Caco-2 (cell line): ENCODE results near the gene COPS3. TPM values are rescaled to one million over a fixed set of nuclear protein-coding genes. Genes with fewer than 3 reads are reported as not detected.

ENCODE experiments used
- BruUV-seq: library from RNA; stranded (reverse); fragments of 400-500 nt; replicated peaks from 2 replicates; lab custom pipeline; 2021; lab: Mats Ljungman, UMichigan
- CTCF ChIA-PET: fragments of 300-600 bp; sonication (Branson Sonifier 250); formaldehyde crosslinking; loops from one replicate; lab custom pipeline; 2022; ENCODE audit warnings: antibody characterized with exemption; lab: Charles Lee
- POLR2A ChIA-PET: fragments of 300-600 bp; sonication (Branson Sonifier 250); formaldehyde crosslinking; loops from one replicate; lab custom pipeline; 2022; ENCODE audit warnings: antibody characterized with exemption; lab: Charles Lee
- DNase-seq, 2 experiments: peaks; one replicate each; pipeline versions ENCODE4 v3.0.0 to v3.0.0-alpha.2; 2020 to 2022
- H3K27me3 ChIP-seq: replicated peaks from 2 replicates; pipeline ENCODE4 v1.6.0; 2011; ENCODE audit warnings: low read length; ENCODE audit not compliant: control insufficient read depth, insufficient read depth
- H3K36me3 ChIP-seq: 2 replicates; pipeline ENCODE4 v1.5.1; 2011; ENCODE audit warnings: low read length; ENCODE audit not compliant: control insufficient read depth, insufficient read depth
- H3K4me1 ChIP-seq: fragments of 250-450 bp; sonication (Bioruptor Pico); 2 replicates; pipeline ENCODE4 v1.5.1; 2020; ENCODE audit warnings: mild to moderate bottlenecking
- H3K4me3 ChIP-seq: 2 replicates; pipeline ENCODE4 v1.5.1; 2011; ENCODE audit warnings: low read depth, mild to moderate bottlenecking, control low read depth, low read length
- H3K9me3 ChIP-seq: fragments of 250-450 bp; sonication (Bioruptor Pico); 2 replicates; pipeline ENCODE4 v1.5.1; 2020; ENCODE audit warnings: mild to moderate bottlenecking, moderate library complexity
- H3K27ac Mint-ChIP-seq: one replicate; pipeline ENCODE4 v1.8.0; 2022; ENCODE audit warnings: mixed read lengths; ENCODE audit not compliant: unreplicated experiment
- H3K27me3 Mint-ChIP-seq: one replicate; pipeline ENCODE4 v1.8.0; 2022; ENCODE audit warnings: mixed read lengths; ENCODE audit not compliant: insufficient read depth, unreplicated experiment
- H3K36me3 Mint-ChIP-seq: one replicate; pipeline ENCODE4 v1.8.0; 2022; ENCODE audit warnings: mild to moderate bottlenecking, mixed read lengths; ENCODE audit not compliant: insufficient read depth, unreplicated experiment
- H3K4me1 Mint-ChIP-seq: one replicate; pipeline ENCODE4 v1.8.0; 2022; ENCODE audit warnings: low read depth, mixed read lengths; ENCODE audit not compliant: unreplicated experiment
- H3K4me3 Mint-ChIP-seq: one replicate; pipeline ENCODE4 v1.8.0; 2022; ENCODE audit warnings: mild to moderate bottlenecking, moderate library complexity, mixed read lengths; ENCODE audit not compliant: unreplicated experiment
- H3K9me3 Mint-ChIP-seq: one replicate; pipeline ENCODE4 v1.8.0; 2022; ENCODE audit warnings: mixed read lengths; ENCODE audit not compliant: unreplicated experiment
- intact Hi-C: fragments of 100-400 bp; cut with micrococcal nuclease; formaldehyde crosslinking; loops from one replicate; pipeline ENCODE4 v1.10.0; 2022; ENCODE audit not compliant: unreplicated experiment
- total RNA-seq: library from RNA; stranded (reverse); gene quantifications from 2 replicates; pipeline ENCODE4 v1.2.3, GENCODE V29; 2022
- TF ChIP-seq, protein P1 (sequence below), 2 experiments: fragments of 200-600 bp in 1 of 2; IDR thresholded peaks; 1 replicate in 1 of 2; 2 replicates in 1 of 2; pipeline versions ENCODE4 v1.5.1 to v1.8.0; 2011 to 2022; ENCODE audit warnings: antibody characterized with exemption in 1 of 2, control low read depth in 1 of 2, inconsistent platforms in 1 of 2, low read depth in 1 of 2, low read length in 1 of 2, mild to moderate bottlenecking in 1 of 2, moderate library complexity in 1 of 2; ENCODE audit not compliant: insufficient read depth in 1 of 2, severe bottlenecking in 1 of 2, unreplicated experiment in 1 of 2

COPS3 gene
- total RNA-seq, 1 experiment from 2014 or later = 120 TPM

DNA sequence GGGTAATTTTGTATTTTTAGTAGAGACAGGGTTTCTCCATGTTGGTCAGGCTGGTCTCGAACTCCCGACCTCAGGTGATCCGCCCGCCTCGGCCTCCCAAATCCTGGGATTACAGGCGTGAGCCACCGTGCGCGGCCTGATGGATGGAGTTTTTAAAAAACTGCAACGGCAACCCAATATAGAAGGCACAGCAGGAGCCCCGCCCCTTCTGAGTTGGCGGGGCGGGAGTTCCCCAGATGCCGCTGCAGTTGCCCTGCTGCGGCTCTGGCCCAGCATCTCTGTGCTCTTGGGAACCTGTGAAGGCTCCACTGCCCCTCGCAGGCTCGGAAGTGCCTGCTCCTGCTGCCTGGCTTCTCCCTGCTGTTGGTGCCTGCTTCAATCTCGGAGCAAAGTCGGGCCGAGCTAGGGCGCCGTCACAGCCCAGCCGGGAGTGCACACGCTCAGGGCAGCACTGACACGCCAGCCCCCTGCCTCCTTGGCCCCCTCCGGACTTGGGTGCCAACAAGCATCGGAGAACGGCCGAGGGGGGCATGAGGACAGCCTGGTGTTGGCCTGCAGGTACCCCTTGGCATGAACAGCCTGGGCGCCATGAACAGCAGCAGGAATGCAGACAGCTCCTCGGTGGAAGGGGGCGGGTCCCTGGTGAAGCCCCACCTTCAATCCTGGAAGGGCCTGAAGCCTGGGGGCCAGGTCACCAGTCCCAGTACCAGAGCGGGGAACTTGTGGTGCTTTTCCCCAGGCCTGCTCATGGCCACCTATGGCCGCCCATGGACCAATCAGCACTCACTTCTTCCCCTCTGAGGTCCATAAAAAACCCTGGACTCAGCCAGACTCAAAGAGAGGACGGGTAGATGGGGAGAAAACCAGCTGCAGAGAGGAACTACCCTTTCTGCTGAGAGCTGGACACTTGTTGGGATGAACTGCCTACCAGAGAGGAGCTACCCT, 19.9 kb upstream of the COPS3 start:
- no peak overlapping the region for H3K4me3 Mint-ChIP-seq
- no peaks in the 10 kb centered on the region; the same call in 1 of the 2 replicates for H3K4me1 ChIP-seq
- no peaks in the 10 kb centered on the region; the same call in 1 of the 2 replicates for H3K27me3 ChIP-seq
- H3K36me3 ChIP-seq = no peaks in the 10 kb centered on the region
- TF ChIP-seq, protein P1, sequence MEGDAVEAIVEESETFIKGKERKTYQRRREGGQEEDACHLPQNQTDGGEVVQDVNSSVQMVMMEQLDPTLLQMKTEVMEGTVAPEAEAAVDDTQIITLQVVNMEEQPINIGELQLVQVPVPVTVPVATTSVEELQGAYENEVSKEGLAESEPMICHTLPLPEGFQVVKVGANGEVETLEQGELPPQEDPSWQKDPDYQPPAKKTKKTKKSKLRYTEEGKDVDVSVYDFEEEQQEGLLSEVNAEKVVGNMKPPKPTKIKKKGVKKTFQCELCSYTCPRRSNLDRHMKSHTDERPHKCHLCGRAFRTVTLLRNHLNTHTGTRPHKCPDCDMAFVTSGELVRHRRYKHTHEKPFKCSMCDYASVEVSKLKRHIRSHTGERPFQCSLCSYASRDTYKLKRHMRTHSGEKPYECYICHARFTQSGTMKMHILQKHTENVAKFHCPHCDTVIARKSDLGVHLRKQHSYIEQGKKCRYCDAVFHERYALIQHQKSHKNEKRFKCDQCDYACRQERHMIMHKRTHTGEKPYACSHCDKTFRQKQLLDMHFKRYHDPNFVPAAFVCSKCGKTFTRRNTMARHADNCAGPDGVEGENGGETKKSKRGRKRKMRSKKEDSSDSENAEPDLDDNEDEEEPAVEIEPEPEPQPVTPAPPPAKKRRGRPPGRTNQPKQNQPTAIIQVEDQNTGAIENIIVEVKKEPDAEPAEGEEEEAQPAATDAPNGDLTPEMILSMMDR (IDR thresholded peaks at IDR 0.05; ENCODE audit: insufficient read depth in 1 of 2, low read depth in 1 of 2, low read length in 1 of 2, severe bottlenecking in 1 of 2, unreplicated experiment in 1 of 2) = no peak
- no peaks in the 10 kb centered on the region for H3K4me1 Mint-ChIP-seq
- no peak overlapping the region for H3K27ac Mint-ChIP-seq
- intact Hi-C loops = no loop called here
- ChIA-PET POLR2A (no interaction called here), CTCF (no interaction called here)
- no peak overlapping the region for H3K4me3 ChIP-seq
- H3K27me3 Mint-ChIP-seq = no peaks in the 10 kb centered on the region
- DNase-seq = peak in 1 of 2 experiments; percentile 49
- no peaks in the 10 kb centered on the region for H3K9me3 Mint-ChIP-seq
- no peaks in the 10 kb centered on the region for H3K36me3 Mint-ChIP-seq
- H3K9me3 ChIP-seq = no peaks in the 10 kb centered on the region
- no TSS peak for BruUV-seq

DNA sequence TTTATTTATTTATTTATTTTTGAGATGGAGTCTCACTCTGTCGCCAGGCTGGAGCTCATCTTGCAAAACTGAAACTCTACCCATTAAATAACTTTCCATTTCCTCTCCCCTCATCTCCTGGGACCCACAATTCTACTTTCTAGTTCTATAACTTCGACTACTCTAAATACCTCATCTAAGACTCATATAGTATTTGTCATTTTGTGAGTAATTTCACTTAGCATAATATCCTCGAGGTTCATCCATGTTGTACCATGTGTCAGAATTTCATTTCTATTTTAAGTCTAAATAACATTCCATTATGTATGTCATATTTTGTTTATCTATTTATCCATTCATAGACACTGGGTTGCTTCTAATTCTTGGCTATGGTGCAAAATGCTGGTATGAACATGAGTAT, 17.1 kb upstream of the COPS3 start:
- no peak overlapping the region for H3K4me3 Mint-ChIP-seq
- H3K4me1 ChIP-seq = no peaks in the 10 kb centered on the region; the same call in 1 of the 2 replicates
- no peaks in the 10 kb centered on the region for H3K36me3 Mint-ChIP-seq
- intact Hi-C loops = no loop called here
- POLR2A ChIA-PET = no interaction called here
- no peaks in the 10 kb centered on the region for H3K9me3 Mint-ChIP-seq
- BruUV-seq = no TSS peak
- H3K27ac Mint-ChIP-seq = no peak overlapping the region
- TF ChIP-seq, protein P1 (IDR thresholded peaks at IDR 0.05; ENCODE audit: insufficient read depth in 1 of 2, low read depth in 1 of 2, low read length in 1 of 2, severe bottlenecking in 1 of 2, unreplicated experiment in 1 of 2) = no peak
- H3K27me3 ChIP-seq = no peaks in the 10 kb centered on the region
- no peaks in the 10 kb centered on the region for H3K36me3 ChIP-seq
- DNase-seq = no peak
- H3K4me3 ChIP-seq = no peak overlapping the region
- no peaks in the 10 kb centered on the region for H3K9me3 ChIP-seq
- H3K27me3 Mint-ChIP-seq = no peaks in the 10 kb centered on the region
- no peaks in the 10 kb centered on the region for H3K4me1 Mint-ChIP-seq
- CTCF ChIA-PET = no interaction called here

DNA sequence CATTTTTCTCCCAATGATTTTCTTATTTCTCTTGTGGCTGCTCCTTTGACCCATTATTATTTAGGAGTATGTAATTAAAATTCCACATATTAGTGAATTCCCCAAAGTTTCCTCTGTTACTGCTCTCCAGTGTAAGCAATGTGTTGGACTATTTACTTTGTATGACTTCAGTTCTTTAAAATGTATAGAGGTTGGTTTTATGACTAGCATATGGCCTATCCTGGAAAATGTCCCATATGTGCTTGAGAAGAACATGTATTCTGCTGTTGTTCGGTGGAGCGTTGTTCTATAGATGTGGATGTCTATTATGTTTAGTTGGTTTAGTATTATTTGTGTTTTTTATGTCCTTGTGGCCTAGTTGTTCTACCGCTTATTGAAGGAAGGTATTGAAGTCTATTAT, 16.2 kb upstream of the COPS3 start:
- ChIA-PET CTCF (interaction anchor here (0.6 kb wide), 1 partner anchor 66 kb away, joined by 4 read pairs; no protein-coding TSS in a partner anchor), POLR2A (no interaction called here)
- Mint-ChIP-seq H3K27ac (no peak overlapping the region), H3K9me3 (no peaks in the 10 kb centered on the region), H3K4me3 (no peak overlapping the region), H3K36me3 (no peaks in the 10 kb centered on the region), H3K4me1 (no peaks in the 10 kb centered on the region), H3K27me3 (no peaks in the 10 kb centered on the region)
- no peaks in the 10 kb centered on the region for H3K36me3 ChIP-seq
- intact Hi-C loops = no loop called here
- H3K4me3 ChIP-seq = no peak overlapping the region
- H3K9me3 ChIP-seq = no peaks in the 10 kb centered on the region
- no peaks in the 10 kb centered on the region for H3K27me3 ChIP-seq
- H3K4me1 ChIP-seq = no peaks in the 10 kb centered on the region; the same call in 1 of the 2 replicates
- no TSS peak for BruUV-seq
- TF ChIP-seq, protein P1 (IDR thresholded peaks at IDR 0.05; ENCODE audit: insufficient read depth in 1 of 2, low read depth in 1 of 2, low read length in 1 of 2, severe bottlenecking in 1 of 2, unreplicated experiment in 1 of 2) = no peak
- no peak for DNase-seq
